Prostate gland (tissue), 2 donors: Measurements from ENCODE around the gene SIAH2. TPM values are rescaled to one million over a fixed set of nuclear protein-coding genes. Genes with fewer than 3 reads are reported as not detected.

Experiments
- DNase-seq: peaks from one replicate; pipeline ENCODE4 v3.0.0-alpha.2; 2019; ENCODE audit warnings: low spot score
- H3K27ac ChIP-seq, 2 donors: fragments of 200-600 bp; sonication (generic); 2 replicates each; pipeline ENCODE4 v1.5.1; 2017 to 2019
- H3K27me3 ChIP-seq: fragments of 200-600 bp; sonication (generic); replicated peaks from 2 replicates; pipeline ENCODE4 v1.5.1; 2019; ENCODE audit not compliant: insufficient read depth
- H3K36me3 ChIP-seq, 2 donors: fragments of 200-600 bp; sonication (generic); 1 replicate in 1 of 2; 2 replicates in 1 of 2; pipeline versions ENCODE4 v1.5.1 to v1.8.1; 2017 to 2019
- H3K4me1 ChIP-seq: fragments of 200-600 bp; sonication (generic); replicated peaks from 2 replicates; pipeline ENCODE4 v1.5.1; 2019
- H3K4me3 ChIP-seq, 2 donors: fragments of 200-600 bp; sonication (generic); 2 replicates each; pipeline ENCODE4 v1.5.1; 2017 to 2019
- H3K9me3 ChIP-seq: fragments of 200-600 bp; sonication (generic); 2 replicates; pipeline ENCODE4 v1.5.1; 2017
- POLR2A ChIP-seq: fragments of 450-650 bp; IDR thresholded peaks from one replicate; pipeline ENCODE4 v1.6.1; 2016; ENCODE audit warnings: antibody characterized with exemption, mild to moderate bottlenecking
- POLR2AphosphoS5 ChIP-seq: sonication (generic); formaldehyde crosslinking; IDR thresholded peaks from one replicate; pipeline ENCODE4 v1.6.1; 2017; ENCODE audit warnings: antibody characterized with exemption
- WGBS: methylation state at CpG from one replicate; pipeline ENCODE4 v1.1.5; 2018; 5-methylcytosine and 5-hydroxymethylcytosine counted together
- intact Hi-C: fragments of 100-400 bp; cut with DNase I; formaldehyde crosslinking; loops from one replicate; pipeline ENCODE4 v1.14.2; 2022
- total RNA-seq, 2 donors: library from RNA; depleted of rRNA; stranded (reverse); fragments of >200 nt; gene quantifications; one replicate each; pipeline ENCODE4 v1.1.0, GENCODE V29; 2016
- TF ChIP-seq, protein P1 (sequence below), 4 experiments: fragments of 200-600 bp in 2 of 4; fragments of 450-650 bp in 2 of 4; sonication (generic) in 2 of 4; IDR thresholded peaks; 1 replicate in 3 of 4; 2 replicates in 1 of 4; pipeline ENCODE4 v1.5.1; 2016 to 2019; ENCODE audit warnings: antibody characterized with exemption in 4 of 4, mild to moderate bottlenecking in 2 of 4, moderate library complexity in 2 of 4

The SIAH2 gene
- total RNA-seq, 2 donors from 2014 or later: 47.4 to 48.9 TPM

DNA sequence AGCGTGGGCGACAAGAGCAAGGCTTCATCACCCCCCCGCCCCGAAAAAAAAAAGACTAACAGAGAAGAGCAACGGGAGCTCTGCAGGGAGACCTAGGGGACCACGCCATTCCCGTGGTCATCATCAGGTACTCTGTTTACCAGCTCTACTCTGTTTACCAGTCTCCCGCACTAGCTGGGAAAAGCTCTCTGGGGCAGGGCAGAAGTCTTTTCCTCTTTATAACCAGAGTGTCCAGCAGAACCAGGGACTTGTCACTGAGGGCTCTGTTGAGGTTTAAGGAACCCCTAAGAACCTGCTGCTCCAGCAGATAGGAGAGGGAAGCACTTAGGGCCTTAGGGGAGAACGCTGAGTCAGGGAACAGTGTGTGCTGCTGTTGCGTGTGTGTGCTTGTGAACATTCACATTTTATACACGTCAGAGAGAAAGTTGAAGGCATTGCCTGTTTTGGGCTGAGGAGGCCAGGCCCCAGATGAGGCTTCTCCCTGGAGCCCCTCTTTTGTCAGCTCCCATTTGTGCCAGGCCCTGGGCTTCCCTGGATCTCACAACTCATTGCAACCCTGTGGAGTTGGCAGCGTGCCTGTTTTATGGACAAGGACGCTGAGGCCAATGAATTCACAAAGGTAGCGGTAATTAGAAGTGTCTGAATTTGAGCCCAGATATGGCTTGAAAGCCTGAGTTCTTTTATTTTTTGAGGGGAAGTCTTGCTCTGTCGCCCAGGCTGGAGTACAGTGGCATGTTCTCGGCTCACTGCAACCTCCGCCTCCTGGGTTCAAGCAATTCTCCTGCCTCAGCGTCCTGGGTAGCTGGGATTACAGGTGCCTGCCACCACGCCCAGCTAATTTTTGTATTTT lies 35.1 kb downstream of the SIAH2 start:
- TF ChIP-seq POLR2A (no peak), POLR2AphosphoS5 (peak; percentile 83)
- H3K27ac ChIP-seq: peak overlapping the region; percentile 55 to 75
- no peaks in the 10 kb centered on the region for H3K4me1 ChIP-seq
- 75% methylated on average over 19 of the region's 19 CpGs for WGBS
- no peak overlapping the region for H3K4me3 ChIP-seq
- H3K36me3 ChIP-seq: no peaks in the 10 kb centered on the region
- intact Hi-C loops: loop anchor here (10.0 kb wide), 1 partner anchor 417 kb away; no protein-coding TSS in a partner anchor
- DNase-seq: no peak
- H3K9me3 ChIP-seq: no peaks in the 10 kb centered on the region
- no peaks in the 10 kb centered on the region for H3K27me3 ChIP-seq

DNA sequence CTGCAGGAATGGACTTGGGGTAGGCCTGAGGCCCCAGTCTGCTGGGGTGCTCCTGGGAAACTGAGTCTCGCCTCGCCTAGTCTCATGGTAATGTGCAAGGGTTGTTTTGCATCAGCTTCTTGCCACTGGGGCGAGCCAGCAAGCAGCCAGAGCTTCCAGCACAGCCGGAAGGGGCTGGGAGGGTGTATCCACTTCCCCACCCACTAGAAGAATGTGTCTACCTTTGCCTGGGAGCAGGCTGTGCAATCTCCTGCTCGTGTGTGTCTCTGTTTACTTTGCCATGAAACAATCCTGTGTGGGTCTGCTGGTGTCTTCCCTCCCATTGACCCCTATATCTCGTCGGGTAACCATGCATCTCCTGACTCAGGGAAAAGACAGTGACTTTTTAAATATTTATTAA lies 37.4 kb downstream of the SIAH2 start:
- Histone ChIP-seq H3K4me3 (no peak overlapping the region), H3K4me1 (no peaks in the 10 kb centered on the region), H3K27me3 (no peaks in the 10 kb centered on the region), H3K9me3 (no peaks in the 10 kb centered on the region), H3K27ac (peak overlapping the region; percentile 34 to 46), H3K36me3 (no peaks in the 10 kb centered on the region)
- WGBS: 73% methylated on average over 7 of the region's 7 CpGs
- TF ChIP-seq, protein P1, sequence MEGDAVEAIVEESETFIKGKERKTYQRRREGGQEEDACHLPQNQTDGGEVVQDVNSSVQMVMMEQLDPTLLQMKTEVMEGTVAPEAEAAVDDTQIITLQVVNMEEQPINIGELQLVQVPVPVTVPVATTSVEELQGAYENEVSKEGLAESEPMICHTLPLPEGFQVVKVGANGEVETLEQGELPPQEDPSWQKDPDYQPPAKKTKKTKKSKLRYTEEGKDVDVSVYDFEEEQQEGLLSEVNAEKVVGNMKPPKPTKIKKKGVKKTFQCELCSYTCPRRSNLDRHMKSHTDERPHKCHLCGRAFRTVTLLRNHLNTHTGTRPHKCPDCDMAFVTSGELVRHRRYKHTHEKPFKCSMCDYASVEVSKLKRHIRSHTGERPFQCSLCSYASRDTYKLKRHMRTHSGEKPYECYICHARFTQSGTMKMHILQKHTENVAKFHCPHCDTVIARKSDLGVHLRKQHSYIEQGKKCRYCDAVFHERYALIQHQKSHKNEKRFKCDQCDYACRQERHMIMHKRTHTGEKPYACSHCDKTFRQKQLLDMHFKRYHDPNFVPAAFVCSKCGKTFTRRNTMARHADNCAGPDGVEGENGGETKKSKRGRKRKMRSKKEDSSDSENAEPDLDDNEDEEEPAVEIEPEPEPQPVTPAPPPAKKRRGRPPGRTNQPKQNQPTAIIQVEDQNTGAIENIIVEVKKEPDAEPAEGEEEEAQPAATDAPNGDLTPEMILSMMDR (IDR thresholded peaks at IDR 0.05): no peak
- TF ChIP-seq POLR2AphosphoS5: no peak
- no peak for TF ChIP-seq POLR2A
- no peak for DNase-seq
- intact Hi-C loops: loop anchor here (10.0 kb wide), 1 partner anchor 419 kb away; no protein-coding TSS in a partner anchor

DNA sequence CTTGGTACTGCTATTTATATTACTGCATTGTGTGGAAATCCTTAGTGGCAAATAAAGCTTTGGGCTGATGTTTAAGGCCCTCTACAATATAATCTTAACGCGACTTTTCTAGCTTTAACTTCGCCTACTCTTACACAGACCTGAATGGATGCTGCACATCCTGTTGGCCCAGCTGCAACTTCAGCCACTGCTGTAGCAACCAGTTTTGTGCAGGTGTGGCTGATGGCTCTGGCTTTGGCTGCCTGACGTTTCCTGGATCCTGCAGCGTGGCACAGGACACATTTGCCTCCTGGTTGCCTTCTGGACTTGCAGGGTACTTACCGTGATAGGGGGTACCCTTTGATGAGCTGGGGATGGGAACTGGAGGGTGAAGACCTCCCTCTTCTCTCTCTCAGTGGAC lies 39.0 kb downstream of the SIAH2 start:
- no peak for TF ChIP-seq POLR2A
- TF ChIP-seq, protein P1 (IDR thresholded peaks at IDR 0.05): no peak
- no peak for TF ChIP-seq POLR2AphosphoS5
- Histone ChIP-seq H3K4me1 (no peaks in the 10 kb centered on the region), H3K36me3 (no peaks in the 10 kb centered on the region), H3K27ac (peak overlapping the region in 1 of 2 donors; percentile 32), H3K4me3 (no peak overlapping the region), H3K9me3 (no peaks in the 10 kb centered on the region), H3K27me3 (no peaks in the 10 kb centered on the region)
- 56% methylated on average over 6 of the region's 6 CpGs for WGBS
- no peak for DNase-seq
- intact Hi-C loops: loop anchor here (5.0 to 10.0 kb wide), 3 partner anchors 38 to 421 kb away; partner anchors contain the start of gene SIAH2

DNA sequence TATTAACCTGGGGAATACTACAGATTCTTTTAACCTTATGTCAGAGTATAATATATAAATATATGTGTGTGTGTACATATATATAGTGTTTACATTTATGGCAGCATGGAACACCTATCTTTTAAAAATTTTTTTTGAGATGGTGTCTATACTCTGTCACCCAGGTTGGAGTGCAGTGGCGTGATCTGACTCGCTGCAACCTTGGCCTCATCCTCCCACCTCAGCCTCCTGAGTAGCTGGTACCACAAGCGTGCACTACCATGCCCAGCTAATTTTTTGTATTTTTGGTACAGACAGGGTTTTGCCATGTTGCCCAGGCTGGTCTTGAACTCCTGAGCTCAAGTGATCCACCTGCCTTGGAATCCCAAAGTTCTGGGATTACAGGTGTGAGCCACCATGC lies 40.7 kb downstream of the SIAH2 start:
- Histone ChIP-seq H3K27ac (no peak overlapping the region), H3K9me3 (no peaks in the 10 kb centered on the region), H3K27me3 (no peaks in the 10 kb centered on the region), H3K4me3 (no peak overlapping the region), H3K36me3 (no peaks in the 10 kb centered on the region), H3K4me1 (no peaks in the 10 kb centered on the region)
- intact Hi-C loops: loop anchor here (5.0 to 10.0 kb wide), 3 partner anchors 40 to 423 kb away; partner anchors contain the start of gene SIAH2
- TF ChIP-seq POLR2A (no peak), POLR2AphosphoS5 (no peak)
- TF ChIP-seq, protein P1 (IDR thresholded peaks at IDR 0.05): no peak
- WGBS: 94% methylated on average over 3 of the region's 3 CpGs
- no peak for DNase-seq

DNA sequence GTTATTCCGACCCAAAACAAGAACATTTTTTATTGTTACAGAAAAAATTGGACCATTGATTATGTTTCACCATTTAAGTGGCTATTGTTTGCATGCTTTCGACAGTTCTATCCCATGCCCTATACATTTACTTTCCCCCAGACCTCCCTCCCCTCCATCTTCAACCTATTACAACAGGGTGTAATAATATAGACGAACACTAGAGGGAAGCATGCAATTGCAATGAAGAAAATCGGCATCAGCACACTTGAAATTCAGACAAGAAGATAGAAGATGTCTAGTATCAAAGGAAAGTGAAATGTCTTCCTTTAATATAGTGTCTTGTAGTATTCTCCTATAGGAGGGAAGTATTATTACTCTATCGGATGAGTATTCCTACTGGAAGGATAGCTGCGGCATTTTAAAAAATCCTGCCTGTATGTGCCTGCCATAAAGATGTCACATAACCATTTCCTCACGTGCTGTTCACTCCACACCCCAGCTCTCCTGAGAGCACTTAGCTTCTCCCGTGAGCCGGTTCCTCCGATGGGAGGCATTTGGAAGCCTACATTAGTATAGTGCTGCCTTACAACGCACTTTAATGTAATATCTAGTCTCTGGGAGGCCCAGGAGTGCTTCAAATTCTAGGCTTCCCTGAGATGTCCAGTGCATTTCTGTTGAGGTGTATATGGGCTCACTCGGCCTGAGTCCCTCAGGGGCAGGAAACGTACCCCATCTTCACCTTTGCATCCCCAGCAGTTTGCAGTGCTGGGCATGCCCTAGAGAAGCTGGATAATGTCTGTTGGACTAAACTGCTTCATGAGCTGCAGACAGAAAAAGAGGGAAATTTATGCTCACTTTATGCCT lies 41.5 kb downstream of the SIAH2 start:
- TF ChIP-seq POLR2AphosphoS5 (peak; percentile 51), POLR2A (no peak)
- TF ChIP-seq, protein P1 (IDR thresholded peaks at IDR 0.05): peak; percentile 64 to 91 (median 86)
- DNase-seq: no peak
- no peak overlapping the region for H3K4me3 ChIP-seq
- intact Hi-C loops: loop anchor here (2.0 to 10.0 kb wide), 4 partner anchors 41 to 423 kb away; partner anchors contain the start of gene SIAH2
- H3K27me3 ChIP-seq: no peaks in the 10 kb centered on the region
- no peak overlapping the region for H3K27ac ChIP-seq
- no peaks in the 10 kb centered on the region for H3K4me1 ChIP-seq
- H3K36me3 ChIP-seq: no peaks in the 10 kb centered on the region
- WGBS: 13% methylated on average over 13 of the region's 13 CpGs
- H3K9me3 ChIP-seq: no peaks in the 10 kb centered on the region
